ENCODE results near the gene MATN1.

- TF ChIP-seq CTCF (IDR thresholded peaks at IDR 0.05) (no peak), POLR2AphosphoS5 (IDR thresholded peaks at IDR 0.05) (no peak)
Measured at GRCh38 chr1:30716646-30717045, 6.7 kb downstream of the MATN1 start.

Measured in suprapubic skin (tissue), 3 donors.